ENCODE measurements around the gene YY1AP1.
"Not testable (repeated sequence)": the region's sequence is repeated elsewhere in the genome, so short reads cannot be mapped to it uniquely, and the experiment has no call there.

GRCh38 chr1:155661239-155661638 is 27.3 kb downstream of the YY1AP1 start:
- not testable (repeated sequence) for TF ChIP-seq CTCF (IDR thresholded peaks at IDR 0.05; ENCODE audit: insufficient read depth, low read depth, low read length); EZH2 (IDR thresholded peaks at IDR 0.05; ENCODE audit: insufficient read depth, low read length)
